ENCODE results near the gene SH3D19. TPM values are rescaled to one million over a fixed set of nuclear protein-coding genes. Genes with fewer than 3 reads are reported as not detected.

The SH3D19 gene
- total RNA-seq, 1 experiment from 2014 or later: 29.7 TPM

DNA sequence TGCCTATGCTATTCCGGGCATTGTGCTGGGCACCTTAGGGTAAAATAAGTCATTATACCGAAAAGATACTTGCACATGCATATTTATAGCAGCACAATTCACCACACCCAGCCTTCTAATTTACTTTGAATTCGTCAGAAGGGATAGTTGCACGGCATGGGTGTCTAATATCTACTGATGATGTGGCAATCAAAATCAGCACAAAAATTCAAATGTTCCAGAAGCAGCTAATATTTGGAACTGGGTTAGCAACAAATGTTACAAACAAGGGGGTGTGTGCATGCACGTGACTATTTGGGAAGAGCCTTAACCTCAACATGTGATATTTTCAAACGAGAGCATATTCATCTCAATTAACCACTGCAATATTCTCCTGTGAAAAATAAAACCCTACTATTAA lies 128.2 kb downstream of the SH3D19 start:
- Mint-ChIP-seq H3K9me3 (peaks cover 2 to 4% of the 10 kb centered on the region in 2 experiments; a peak in 4 of 5 replicates), H3K27ac (no peak overlapping the region), H3K27me3 (ENCODE audit: low read depth) (no peaks in the 10 kb centered on the region), H3K36me3 (ENCODE audit: insufficient read depth in 1 of 3, low read depth in 3 of 3) (peaks cover 4 to 6% (median 5%) of the 10 kb centered on the region in 3 experiments; a peak in 6 of 7 replicates), H3K4me3 (no peak overlapping the region), H3K4me1 (no peaks in the 10 kb centered on the region)
- H3K23ac ChIP-seq (ENCODE audit: insufficient read length, low read depth, low read length): no peak overlapping the region
- no peak overlapping the region for H4K91ac ChIP-seq (ENCODE audit: insufficient read length, low read depth, low read length)
- no peak overlapping the region for H2BK15ac ChIP-seq (ENCODE audit: low read depth, low read length)
- no peak overlapping the region for H3K18ac ChIP-seq (ENCODE audit: insufficient read length, low read depth, low read length)
- H3K9me3 ChIP-seq (ENCODE audit: control insufficient read depth, low read depth, low read length): no peaks in the 10 kb centered on the region
- no peak overlapping the region for H4K5ac ChIP-seq (ENCODE audit: insufficient read length, low read depth, low read length)
- no peak overlapping the region for H2BK120ac ChIP-seq (ENCODE audit: low read depth, low read length, poor library complexity, severe bottlenecking)
- H3K27ac ChIP-seq (ENCODE audit: insufficient read length, low read depth, low read length): no peak overlapping the region
- H3K4ac ChIP-seq (ENCODE audit: low read depth, low read length): no peak overlapping the region
- H3T11ph ChIP-seq (ENCODE audit: low read length): no peak overlapping the region
- no peaks in the 10 kb centered on the region for H3K23me2 ChIP-seq (ENCODE audit: insufficient read length, low read depth, low read length, poor library complexity, severe bottlenecking)
- H3K4me2 ChIP-seq (ENCODE audit: insufficient read depth, insufficient read length, low read length): no peak overlapping the region
- no peaks in the 10 kb centered on the region for H4K20me1 ChIP-seq (ENCODE audit: control insufficient read depth, insufficient read depth, insufficient read length)
- H2AFZ ChIP-seq (ENCODE audit: low read length): no peak overlapping the region
- no peaks in the 10 kb centered on the region; the same call in 1 of the 2 replicates for H3K79me2 ChIP-seq (ENCODE audit: insufficient read depth, low read length)
- H2BK5ac ChIP-seq (ENCODE audit: insufficient read length, low read length): no peak overlapping the region
- H2AK5ac ChIP-seq (ENCODE audit: insufficient read length, low read length): no peak overlapping the region
- no peak overlapping the region for H2BK20ac ChIP-seq (ENCODE audit: low read depth, low read length, poor library complexity, severe bottlenecking)
- H3K14ac ChIP-seq (ENCODE audit: insufficient read depth, low read length): no peak overlapping the region
- no peaks in the 10 kb centered on the region for H3K4me1 ChIP-seq (ENCODE audit: insufficient read depth, low read length)
- H4K8ac ChIP-seq (replicated peaks; ENCODE audit: insufficient read length, low read depth, low read length): no peak overlapping the region
- no peak overlapping the region for H3K56ac ChIP-seq (ENCODE audit: insufficient read length, low read depth, low read length)
- no peak overlapping the region for H3K9ac ChIP-seq (ENCODE audit: extremely low read depth, insufficient read length, low read length)
- TF ChIP-seq, protein P1, sequence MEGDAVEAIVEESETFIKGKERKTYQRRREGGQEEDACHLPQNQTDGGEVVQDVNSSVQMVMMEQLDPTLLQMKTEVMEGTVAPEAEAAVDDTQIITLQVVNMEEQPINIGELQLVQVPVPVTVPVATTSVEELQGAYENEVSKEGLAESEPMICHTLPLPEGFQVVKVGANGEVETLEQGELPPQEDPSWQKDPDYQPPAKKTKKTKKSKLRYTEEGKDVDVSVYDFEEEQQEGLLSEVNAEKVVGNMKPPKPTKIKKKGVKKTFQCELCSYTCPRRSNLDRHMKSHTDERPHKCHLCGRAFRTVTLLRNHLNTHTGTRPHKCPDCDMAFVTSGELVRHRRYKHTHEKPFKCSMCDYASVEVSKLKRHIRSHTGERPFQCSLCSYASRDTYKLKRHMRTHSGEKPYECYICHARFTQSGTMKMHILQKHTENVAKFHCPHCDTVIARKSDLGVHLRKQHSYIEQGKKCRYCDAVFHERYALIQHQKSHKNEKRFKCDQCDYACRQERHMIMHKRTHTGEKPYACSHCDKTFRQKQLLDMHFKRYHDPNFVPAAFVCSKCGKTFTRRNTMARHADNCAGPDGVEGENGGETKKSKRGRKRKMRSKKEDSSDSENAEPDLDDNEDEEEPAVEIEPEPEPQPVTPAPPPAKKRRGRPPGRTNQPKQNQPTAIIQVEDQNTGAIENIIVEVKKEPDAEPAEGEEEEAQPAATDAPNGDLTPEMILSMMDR (conservative IDR thresholded peaks at IDR 0.05): no peak
- no peak for DNase-seq
- WGBS (ENCODE audit: extremely low coverage, insufficient read length, low lambda C conversion rate): no CpG with 5 or more reads among the region's 6 CpGs
- peaks cover 2% of the 10 kb centered on the region for H3K79me1 ChIP-seq (ENCODE audit: insufficient read depth, low read depth, low read length, poor library complexity, severe bottlenecking)
- H3K27me3 ChIP-seq (ENCODE audit: insufficient read depth, low read length): no peaks in the 10 kb centered on the region
- no peak overlapping the region for H2BK12ac ChIP-seq (ENCODE audit: insufficient read length, low read depth, low read length)

Measured in H9 (cell line).